Osteocyte (in vitro differentiated cells): ENCODE data around the gene MSX2. TPM values are rescaled to one million over a fixed set of nuclear protein-coding genes. Genes with fewer than 3 reads are reported as not detected.

Experiments
- DNase-seq: peaks from one replicate; pipeline ENCODE4 v3.0.0; 2021; ENCODE audit warnings: mixed read lengths; ENCODE audit not compliant: unreplicated experiment; ENCODE audit errors: extremely low spot score
- H3K27ac Mint-ChIP-seq: one replicate; pipeline ENCODE4 v1.8.0; 2021; ENCODE audit warnings: mild to moderate bottlenecking, mixed read lengths; ENCODE audit not compliant: unreplicated experiment
- H3K27me3 Mint-ChIP-seq: one replicate; pipeline ENCODE4 v1.8.0; 2021; ENCODE audit warnings: mixed read lengths; ENCODE audit not compliant: unreplicated experiment
- H3K36me3 Mint-ChIP-seq: one replicate; pipeline ENCODE4 v1.8.0; 2021; ENCODE audit warnings: mixed read lengths; ENCODE audit not compliant: unreplicated experiment
- H3K4me1 Mint-ChIP-seq: one replicate; pipeline ENCODE4 v1.8.0; 2021; ENCODE audit warnings: mixed read lengths; ENCODE audit not compliant: unreplicated experiment
- H3K4me3 Mint-ChIP-seq: one replicate; pipeline ENCODE4 v1.8.0; 2021; ENCODE audit warnings: mild to moderate bottlenecking, moderate library complexity, mixed read lengths; ENCODE audit not compliant: unreplicated experiment
- H3K9me3 Mint-ChIP-seq: one replicate; pipeline ENCODE4 v1.8.0; 2021; ENCODE audit warnings: mixed read lengths; ENCODE audit not compliant: unreplicated experiment
- CTCF ChIP-seq: fragments of 200-600 bp; sonication (generic); IDR thresholded peaks from 2 replicates; pipeline ENCODE4 v1.5.0; 2021; ENCODE audit warnings: antibody characterized with exemption, mild to moderate bottlenecking, moderate library complexity
- total RNA-seq: library from RNA; stranded (reverse); gene quantifications from 2 replicates; pipeline ENCODE4 v1.2.1, GENCODE V29; 2021

MSX2 gene
- total RNA-seq, 1 donor from 2014 or later = 31.9 TPM

DNA sequence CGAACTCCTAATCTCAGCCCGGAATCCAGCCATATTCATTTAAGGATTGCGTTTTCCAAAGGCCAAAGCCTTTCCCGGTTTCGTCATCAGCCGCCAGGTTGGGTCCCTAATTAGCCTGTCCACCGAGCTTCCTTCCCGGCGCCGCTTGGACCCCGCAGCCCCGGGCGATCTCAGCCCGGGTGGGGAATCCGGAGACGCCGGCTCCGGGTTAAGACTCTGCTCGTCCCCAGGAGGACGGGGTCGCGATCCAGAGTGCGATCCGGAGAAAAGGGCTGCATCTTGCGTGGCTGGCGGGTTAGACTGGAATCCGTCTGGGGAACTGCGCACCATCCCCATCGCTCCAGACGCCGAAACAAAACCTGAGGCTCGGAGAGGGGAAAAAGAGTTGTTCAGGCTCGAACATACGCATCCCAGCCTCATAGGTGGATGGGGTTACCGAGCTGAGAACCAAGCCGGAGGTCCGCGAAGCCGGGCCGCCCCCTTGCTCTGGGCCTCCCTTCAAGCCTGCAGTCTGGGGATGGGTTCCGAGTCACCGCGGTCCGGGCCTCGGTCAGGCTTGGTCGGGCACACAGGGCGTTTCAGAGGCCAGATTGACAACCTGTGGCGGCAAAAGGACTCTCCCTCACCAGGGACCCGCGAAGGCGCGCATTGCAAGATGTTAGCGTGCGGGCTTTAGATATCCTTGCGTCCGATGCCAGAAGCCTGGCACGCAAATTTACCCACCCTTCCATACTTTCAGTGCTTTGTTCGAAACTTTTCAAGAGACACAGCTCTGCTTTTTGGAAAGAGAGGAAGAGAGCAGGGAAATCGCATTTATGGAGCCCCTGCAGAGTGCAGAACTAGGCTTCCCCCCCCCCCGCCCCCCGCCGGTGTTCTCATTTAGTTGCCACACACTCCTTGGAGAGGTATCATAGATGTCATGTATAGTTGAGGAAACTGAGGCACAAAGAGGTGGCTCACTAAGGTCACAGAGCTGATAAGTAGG, 7.9 kb downstream of the MSX2 start:
- peak overlapping the region; percentile 41 for H3K27ac Mint-ChIP-seq
- no peak for TF ChIP-seq CTCF
- H3K4me3 Mint-ChIP-seq = no peak overlapping the region
- H3K9me3 Mint-ChIP-seq = no peaks in the 10 kb centered on the region
- H3K27me3 Mint-ChIP-seq = peaks cover 15% of the 10 kb centered on the region
- H3K36me3 Mint-ChIP-seq = peaks cover 31% of the 10 kb centered on the region
- peaks cover 51% of the 10 kb centered on the region for H3K4me1 Mint-ChIP-seq
- no peak for DNase-seq

GRCh38 chr5:174733091-174733690, 8.8 kb downstream of the MSX2 start:
- Mint-ChIP-seq H3K4me1 (peaks cover 44% of the 10 kb centered on the region), H3K4me3 (no peak overlapping the region), H3K27me3 (peaks cover 15% of the 10 kb centered on the region), H3K9me3 (no peaks in the 10 kb centered on the region), H3K36me3 (peaks cover 28% of the 10 kb centered on the region), H3K27ac (no peak overlapping the region)
- no peak for TF ChIP-seq CTCF
- DNase-seq = no peak

- H3K27me3 Mint-ChIP-seq = peaks cover 15% of the 10 kb centered on the region
- DNase-seq = no peak
- TF ChIP-seq CTCF = no peak
- H3K4me1 Mint-ChIP-seq = peaks cover 39% of the 10 kb centered on the region
- H3K36me3 Mint-ChIP-seq = peaks cover 27% of the 10 kb centered on the region
- H3K27ac Mint-ChIP-seq = no peak overlapping the region
- no peak overlapping the region for H3K4me3 Mint-ChIP-seq
- no peaks in the 10 kb centered on the region for H3K9me3 Mint-ChIP-seq
Observed at GRCh38 chr5:174733836-174734235, 9.5 kb downstream of the MSX2 start.

- Mint-ChIP-seq H3K9me3 (no peaks in the 10 kb centered on the region), H3K27me3 (peaks cover 15% of the 10 kb centered on the region), H3K27ac (peak overlapping the region; percentile 13), H3K36me3 (peaks cover 19% of the 10 kb centered on the region), H3K4me3 (peak overlapping the region; percentile 76), H3K4me1 (peaks cover 37% of the 10 kb centered on the region)
- no peak for DNase-seq
- TF ChIP-seq CTCF = no peak
Observed at GRCh38 chr5:174734571-174735497, 10.5 kb downstream of the MSX2 start.
